IPS DF 19.7 (cell line): ENCODE data around the gene DDX23.

Source experiments
- DNase-seq: peaks from one replicate; pipeline ENCODE4 v3.0.0-alpha.2; 2013; ENCODE audit warnings: low read depth, low spot score

Gene DDX23

GRCh38 chr12:48823281-48823680, 28.7 kb downstream of the DDX23 start:
- no peak for DNase-seq

GRCh38 chr12:48822711-48823110, 29.3 kb downstream of the DDX23 start:
- DNase-seq, result no peak

- DNase-seq, result no peak
These were observed 29.8 kb downstream of the DDX23 start for GRCh38 chr12:48822139-48822538.

GRCh38 chr12:48819986-48820725, 31.8 kb downstream of the DDX23 start:
- no peak for DNase-seq

GRCh38 chr12:48818831-48819590, 33.0 kb downstream of the DDX23 start:
- no peak for DNase-seq

GRCh38 chr12:48817873-48818830, 33.8 kb downstream of the DDX23 start, which contains the start of gene CACNB3:
CACNB3 (plus strand) TSS chr12:48818496; CDS start chr12:48818930, 434 bp downstream.
- no peak for DNase-seq

- no peak for DNase-seq
These were observed 35.7 kb downstream of the DDX23 start for GRCh38 chr12:48816143-48816854.

GRCh38 chr12:48815126-48816110, 36.5 kb downstream of the DDX23 start:
- DNase-seq, result no peak

- DNase-seq, result no peak
These were observed 37.5 kb downstream of the DDX23 start for GRCh38 chr12:48814262-48815125.

- no peak for DNase-seq
These were observed 38.3 kb downstream of the DDX23 start for GRCh38 chr12:48813465-48814261.

- no peak for DNase-seq
These were observed 39.6 kb downstream of the DDX23 start for GRCh38 chr12:48812389-48812788.

GRCh38 chr12:48811437-48812090, 40.4 kb downstream of the DDX23 start:
- no peak for DNase-seq

GRCh38 chr12:48810903-48811431, 41.0 kb downstream of the DDX23 start:
- no peak for DNase-seq

- no peak for DNase-seq
These were observed 44.0 kb downstream of the DDX23 start for GRCh38 chr12:48807981-48808380.

- no peak for DNase-seq
These were observed 48.3 kb downstream of the DDX23 start for GRCh38 chr12:48803675-48804074.

- no peak for DNase-seq
These were observed 51.0 kb downstream of the DDX23 start for GRCh38 chr12:48800971-48801370.

- DNase-seq, result no peak
These were observed 51.5 kb downstream of the DDX23 start for GRCh38 chr12:48800457-48800856.
